ENCODE results near the gene ST3GAL4.

DNA sequence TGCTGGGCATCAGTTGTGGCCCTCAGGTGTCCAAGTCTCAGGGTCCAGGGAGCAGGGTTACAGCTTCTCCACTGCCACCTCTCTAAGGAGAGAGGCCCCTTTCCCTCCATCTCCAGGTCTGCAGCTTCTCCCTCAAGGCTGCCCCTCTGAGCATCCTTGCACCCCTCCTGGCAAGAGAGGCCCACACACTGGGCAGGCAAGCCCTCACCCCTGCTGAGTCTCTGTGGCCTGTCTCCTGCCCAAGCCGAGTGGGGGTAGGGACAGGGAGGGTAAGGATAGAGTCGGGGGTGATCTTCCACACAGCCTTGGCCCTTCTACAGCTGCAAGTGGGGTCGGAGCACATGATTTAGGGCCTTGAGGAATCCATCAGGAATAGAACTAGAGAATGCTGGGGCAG is 76.6 kb downstream of the ST3GAL4 start:
- no peak for TF ChIP-seq EZH2 (IDR thresholded peaks at IDR 0.05; ENCODE audit: low read depth)
- TF ChIP-seq, protein P1, sequence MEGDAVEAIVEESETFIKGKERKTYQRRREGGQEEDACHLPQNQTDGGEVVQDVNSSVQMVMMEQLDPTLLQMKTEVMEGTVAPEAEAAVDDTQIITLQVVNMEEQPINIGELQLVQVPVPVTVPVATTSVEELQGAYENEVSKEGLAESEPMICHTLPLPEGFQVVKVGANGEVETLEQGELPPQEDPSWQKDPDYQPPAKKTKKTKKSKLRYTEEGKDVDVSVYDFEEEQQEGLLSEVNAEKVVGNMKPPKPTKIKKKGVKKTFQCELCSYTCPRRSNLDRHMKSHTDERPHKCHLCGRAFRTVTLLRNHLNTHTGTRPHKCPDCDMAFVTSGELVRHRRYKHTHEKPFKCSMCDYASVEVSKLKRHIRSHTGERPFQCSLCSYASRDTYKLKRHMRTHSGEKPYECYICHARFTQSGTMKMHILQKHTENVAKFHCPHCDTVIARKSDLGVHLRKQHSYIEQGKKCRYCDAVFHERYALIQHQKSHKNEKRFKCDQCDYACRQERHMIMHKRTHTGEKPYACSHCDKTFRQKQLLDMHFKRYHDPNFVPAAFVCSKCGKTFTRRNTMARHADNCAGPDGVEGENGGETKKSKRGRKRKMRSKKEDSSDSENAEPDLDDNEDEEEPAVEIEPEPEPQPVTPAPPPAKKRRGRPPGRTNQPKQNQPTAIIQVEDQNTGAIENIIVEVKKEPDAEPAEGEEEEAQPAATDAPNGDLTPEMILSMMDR (conservative IDR thresholded peaks at IDR 0.05), result no peak

Measured in PC-9 (cell line).